ENCODE measurements around the gene SCO2.

The SCO2 gene

DNA sequence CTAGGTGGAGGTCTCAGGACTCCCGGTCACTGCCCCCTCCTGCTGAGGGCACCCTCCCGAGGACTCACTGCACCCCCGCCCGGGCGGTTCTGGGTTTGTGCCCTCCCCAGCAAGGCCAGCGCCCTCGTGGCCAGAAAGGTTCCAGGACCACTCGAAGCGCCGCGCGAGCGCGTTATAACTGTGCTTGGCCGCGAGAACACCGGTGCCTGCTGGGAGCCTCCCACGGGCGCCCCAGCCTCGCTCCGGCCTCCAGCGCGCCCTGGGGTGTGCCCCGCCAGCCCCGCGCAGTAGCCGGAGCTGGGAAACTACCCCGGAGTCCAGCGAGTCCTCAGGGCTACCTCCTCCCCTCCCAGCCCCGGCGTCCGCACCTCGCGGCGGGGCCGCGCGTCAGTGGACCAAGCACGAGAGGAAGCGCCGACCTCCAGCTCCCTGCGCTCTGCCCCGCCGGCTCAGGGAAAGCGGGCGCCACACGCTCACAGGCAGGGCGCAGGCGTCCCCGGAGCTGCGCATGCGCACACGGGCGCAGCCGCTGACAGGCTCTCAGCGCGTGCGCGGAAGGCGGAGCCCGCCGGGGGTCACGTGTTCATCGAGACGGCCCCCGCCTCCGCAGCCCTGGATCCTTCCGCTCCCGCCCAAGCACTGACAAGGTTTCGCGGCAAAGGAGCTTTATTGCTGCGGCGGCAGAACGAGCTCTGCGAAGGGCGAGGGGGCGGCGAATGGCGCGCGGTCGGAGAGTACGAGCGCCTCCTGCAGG lies at the start of gene SCO2:
SCO2 (minus strand) TSS at position 495 of the 754 bp plus-strand sequence. CDS start 1,187 bp downstream, outside the sequence.
- in situ Hi-C loops (cut with HindIII; ENCODE audit: low sequenced_read_pairs) = no loop called here
- TF ChIP-seq, protein P1, sequence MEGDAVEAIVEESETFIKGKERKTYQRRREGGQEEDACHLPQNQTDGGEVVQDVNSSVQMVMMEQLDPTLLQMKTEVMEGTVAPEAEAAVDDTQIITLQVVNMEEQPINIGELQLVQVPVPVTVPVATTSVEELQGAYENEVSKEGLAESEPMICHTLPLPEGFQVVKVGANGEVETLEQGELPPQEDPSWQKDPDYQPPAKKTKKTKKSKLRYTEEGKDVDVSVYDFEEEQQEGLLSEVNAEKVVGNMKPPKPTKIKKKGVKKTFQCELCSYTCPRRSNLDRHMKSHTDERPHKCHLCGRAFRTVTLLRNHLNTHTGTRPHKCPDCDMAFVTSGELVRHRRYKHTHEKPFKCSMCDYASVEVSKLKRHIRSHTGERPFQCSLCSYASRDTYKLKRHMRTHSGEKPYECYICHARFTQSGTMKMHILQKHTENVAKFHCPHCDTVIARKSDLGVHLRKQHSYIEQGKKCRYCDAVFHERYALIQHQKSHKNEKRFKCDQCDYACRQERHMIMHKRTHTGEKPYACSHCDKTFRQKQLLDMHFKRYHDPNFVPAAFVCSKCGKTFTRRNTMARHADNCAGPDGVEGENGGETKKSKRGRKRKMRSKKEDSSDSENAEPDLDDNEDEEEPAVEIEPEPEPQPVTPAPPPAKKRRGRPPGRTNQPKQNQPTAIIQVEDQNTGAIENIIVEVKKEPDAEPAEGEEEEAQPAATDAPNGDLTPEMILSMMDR (IDR thresholded peaks at IDR 0.05; ENCODE audit: low read depth, low read length) = peak; percentile 59
- H3K4me3 ChIP-seq (ENCODE audit: low read depth, low read length) = peak within 1 kb of the TSS; percentile 72
- DNase-seq (ENCODE audit: low read depth, low spot score) = peak; percentile 97

GRCh38 chr22:50574383-50574755 lies 49.0 kb upstream of the SCO2 start:
- H3K4me3 ChIP-seq (ENCODE audit: low read depth, low read length) = no peak overlapping the region
- in situ Hi-C loops (cut with HindIII; ENCODE audit: low sequenced_read_pairs) = no loop called here
- TF ChIP-seq, protein P1 (IDR thresholded peaks at IDR 0.05; ENCODE audit: low read depth, low read length) = no peak
- DNase-seq (ENCODE audit: low read depth, low spot score) = no peak

DNA sequence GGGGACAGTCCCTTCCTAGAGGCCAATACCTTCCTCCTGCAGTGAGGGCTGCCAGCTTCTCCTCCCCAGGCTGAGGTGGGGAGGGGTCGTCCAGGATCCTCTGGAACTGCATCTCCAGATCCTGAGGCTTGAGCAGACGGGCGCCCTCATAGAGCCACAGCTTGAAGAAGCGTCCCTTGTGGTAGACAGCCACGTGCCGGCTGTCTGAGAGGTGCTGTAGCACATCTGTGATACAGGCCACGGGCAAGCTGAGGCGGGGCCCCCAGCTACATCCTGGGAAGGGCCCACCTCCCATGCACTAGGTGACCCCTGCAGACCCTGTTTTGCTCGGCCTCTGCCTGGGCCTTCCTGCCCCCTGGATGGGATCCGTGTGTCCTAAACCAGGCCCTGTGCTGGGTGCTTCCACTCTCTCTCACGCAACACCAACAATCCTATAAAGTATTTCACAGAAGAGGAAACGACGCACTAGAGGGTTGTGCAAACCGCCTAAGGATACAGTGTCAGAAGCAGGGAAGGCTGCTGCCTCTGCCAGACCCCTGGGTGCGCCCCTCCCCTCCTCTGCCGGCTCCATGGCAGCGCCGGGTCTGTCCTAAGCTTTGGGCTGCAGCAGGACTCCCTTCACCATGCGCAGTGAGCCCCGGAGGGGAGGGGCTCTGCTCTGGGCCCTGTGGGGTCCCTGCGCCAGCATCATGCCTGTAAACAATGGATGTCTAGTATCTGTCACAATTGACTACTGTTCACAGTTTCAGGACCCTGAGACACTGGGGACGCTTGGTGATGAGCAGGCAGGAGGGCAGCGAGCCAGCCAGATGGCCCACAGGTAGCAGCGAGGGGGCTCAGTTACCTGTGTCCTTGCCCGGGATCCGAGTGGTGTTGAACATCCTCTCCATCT lies 48.3 kb upstream of the SCO2 start:
- TF ChIP-seq, protein P1 (IDR thresholded peaks at IDR 0.05; ENCODE audit: low read depth, low read length) = no peak
- in situ Hi-C loops (cut with HindIII; ENCODE audit: low sequenced_read_pairs) = no loop called here
- no peak for DNase-seq (ENCODE audit: low read depth, low spot score)
- H3K4me3 ChIP-seq (ENCODE audit: low read depth, low read length) = no peak overlapping the region

DNA sequence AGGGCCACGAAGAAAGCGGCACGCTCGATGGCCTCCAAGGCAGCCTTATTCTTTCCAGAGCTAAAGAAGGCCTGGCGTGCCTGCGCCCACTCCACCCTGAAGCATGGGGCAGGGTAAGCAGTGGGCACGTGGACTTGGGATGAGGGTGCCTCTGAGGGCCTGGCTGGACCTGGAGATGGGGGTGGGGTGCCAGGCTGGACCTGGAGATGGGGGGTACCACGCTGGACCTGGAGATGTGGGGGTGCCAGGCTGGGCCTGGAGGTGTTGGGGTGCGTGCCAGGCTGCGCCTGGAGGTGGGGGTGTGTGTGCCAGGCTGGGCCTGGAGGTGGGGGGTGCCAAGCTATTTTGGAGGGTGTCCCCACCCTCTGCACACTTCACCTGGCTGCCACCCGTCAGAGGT lies 47.6 kb upstream of the SCO2 start:
- in situ Hi-C loops (cut with HindIII; ENCODE audit: low sequenced_read_pairs) = no loop called here
- no peak for DNase-seq (ENCODE audit: low read depth, low spot score)
- TF ChIP-seq, protein P1 (IDR thresholded peaks at IDR 0.05; ENCODE audit: low read depth, low read length) = no peak
- H3K4me3 ChIP-seq (ENCODE audit: low read depth, low read length) = no peak overlapping the region

- TF ChIP-seq, protein P1 (IDR thresholded peaks at IDR 0.05; ENCODE audit: low read depth, low read length) = no peak
- in situ Hi-C loops (cut with HindIII; ENCODE audit: low sequenced_read_pairs) = no loop called here
- no peak for DNase-seq (ENCODE audit: low read depth, low spot score)
Observed at GRCh38 chr22:50571264-50572175, 46.1 kb upstream of the SCO2 start.

DNA sequence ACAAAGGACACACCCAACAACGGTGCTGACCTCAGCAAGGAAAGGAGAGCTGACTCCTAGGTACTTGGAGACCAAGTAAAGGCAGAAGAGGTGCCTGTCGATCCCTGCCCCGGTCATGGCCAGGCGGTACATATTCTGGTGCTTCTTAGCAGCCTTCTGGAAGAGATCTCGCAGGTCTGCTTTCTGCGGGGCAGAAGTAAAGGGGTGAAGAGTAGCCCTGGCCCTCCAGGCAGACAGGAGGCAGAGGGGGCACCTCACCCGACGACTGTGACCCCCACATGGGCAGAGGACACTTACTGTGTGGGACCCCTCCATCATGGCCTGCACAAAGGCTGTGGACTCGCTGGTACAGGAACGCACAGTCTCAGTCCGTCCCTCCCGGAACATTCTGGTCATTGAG lies 45.5 kb upstream of the SCO2 start:
- DNase-seq (ENCODE audit: low read depth, low spot score) = no peak
- no peak overlapping the region for H3K4me3 ChIP-seq (ENCODE audit: low read depth, low read length)
- in situ Hi-C loops (cut with HindIII; ENCODE audit: low sequenced_read_pairs) = no loop called here
- TF ChIP-seq, protein P1 (IDR thresholded peaks at IDR 0.05; ENCODE audit: low read depth, low read length) = no peak

More at GRCh38 chr22:50571264-50572175, 46.1 kb upstream of the SCO2 start:
- H3K4me3 ChIP-seq (ENCODE audit: low read depth, low read length) = no peak overlapping the region
